CD4-positive, CD25-positive, alpha-beta regulatory T cell (primary cell): ENCODE data around the gene PRELID3B. TPM values are rescaled to one million over a fixed set of nuclear protein-coding genes. Genes with fewer than 3 reads are reported as not detected.

Source experiments
- ATAC-seq, 2 donors: fragments of 150-1000 bp; cut with Tn5 transposase; one replicate each; pipeline ENCODE4 v1.10.0; 2021; ENCODE audit warnings: low read depth in 2 of 2, moderate number of reproducible peaks in 2 of 2, moderate library complexity in 1 of 2
- DNase-seq, 3 donors: peaks; one replicate each; pipeline versions ENCODE4 v3.0.0 to v3.0.0-alpha.2; 2012 to 2022; ENCODE audit warnings: mixed read lengths in 1 of 3
- H3K27ac ChIP-seq: one replicate; pipeline ENCODE4 v1.7.0; 2013; ENCODE audit warnings: mild to moderate bottlenecking, low read length; ENCODE audit not compliant: insufficient read depth, poor library complexity, severe bottlenecking
- H3K27me3 ChIP-seq: one replicate; pipeline ENCODE4 v1.7.0; 2013; ENCODE audit warnings: low read length; ENCODE audit not compliant: control insufficient read depth, insufficient read depth
- H3K36me3 ChIP-seq: one replicate; pipeline ENCODE4 v1.7.0; 2013; ENCODE audit warnings: mild to moderate bottlenecking, low read length, moderate library complexity; ENCODE audit not compliant: control insufficient read depth, insufficient read depth
- H3K4me1 ChIP-seq: 2 replicates; pipeline ENCODE4 v1.7.0; 2013; ENCODE audit warnings: mild to moderate bottlenecking, low read length; ENCODE audit not compliant: insufficient read depth, control insufficient read depth, poor library complexity, severe bottlenecking
- H3K4me3 ChIP-seq: one replicate; pipeline ENCODE4 v1.7.0; 2013; ENCODE audit warnings: low read depth, mild to moderate bottlenecking, low read length, moderate library complexity
- H3K9me3 ChIP-seq, 2 experiments: 1 replicate in 1 of 2; 2 replicates in 1 of 2; pipeline ENCODE4 v1.7.0; 2013; ENCODE audit warnings: low read length in 2 of 2, mild to moderate bottlenecking in 1 of 2, moderate library complexity in 1 of 2; ENCODE audit not compliant: control insufficient read depth in 2 of 2
- H3K27ac Mint-ChIP-seq, 3 donors: one replicate each; pipeline ENCODE4 v1.8.0; 2020 to 2022; ENCODE audit warnings: mild to moderate bottlenecking in 3 of 3, mixed read lengths in 3 of 3, moderate library complexity in 2 of 3
- H3K27me3 Mint-ChIP-seq: one replicate; pipeline ENCODE4 v1.8.0; 2022; ENCODE audit warnings: mild to moderate bottlenecking, mixed read lengths
- H3K36me3 Mint-ChIP-seq: one replicate; pipeline ENCODE4 v1.8.0; 2020; ENCODE audit warnings: mixed read lengths
- H3K4me1 Mint-ChIP-seq, 4 donors: one replicate each; pipeline ENCODE4 v1.8.0; 2020 to 2022; ENCODE audit warnings: mixed read lengths in 4 of 4, mild to moderate bottlenecking in 1 of 4
- H3K4me3 Mint-ChIP-seq, 4 donors: one replicate each; pipeline ENCODE4 v1.8.0; 2020 to 2022; ENCODE audit warnings: mild to moderate bottlenecking in 4 of 4, mixed read lengths in 4 of 4, moderate library complexity in 3 of 4
- H3K9me3 Mint-ChIP-seq, 7 donors: one replicate each; pipeline ENCODE4 v1.8.0; 2020 to 2022; ENCODE audit warnings: mixed read lengths in 7 of 7, mild to moderate bottlenecking in 3 of 7, moderate library complexity in 2 of 7
- polyA plus RNA-seq, 4 donors: library from polyadenylated mRNA; unstranded; fragments of 300-500 nt; fragmentation: Illumina TruSeq; gene quantifications; one replicate each; pipeline ENCODE4 v1.2.3, GENCODE V29; 2021
- total RNA-seq: library from RNA; stranded (reverse); gene quantifications from one replicate; pipeline ENCODE4 v1.2.3, GENCODE V29; 2022

The PRELID3B gene
- total and polyA plus RNA-seq, 5 donors from 2014 or later, result 33.8 to 50.4 (median 41.3) TPM

DNA sequence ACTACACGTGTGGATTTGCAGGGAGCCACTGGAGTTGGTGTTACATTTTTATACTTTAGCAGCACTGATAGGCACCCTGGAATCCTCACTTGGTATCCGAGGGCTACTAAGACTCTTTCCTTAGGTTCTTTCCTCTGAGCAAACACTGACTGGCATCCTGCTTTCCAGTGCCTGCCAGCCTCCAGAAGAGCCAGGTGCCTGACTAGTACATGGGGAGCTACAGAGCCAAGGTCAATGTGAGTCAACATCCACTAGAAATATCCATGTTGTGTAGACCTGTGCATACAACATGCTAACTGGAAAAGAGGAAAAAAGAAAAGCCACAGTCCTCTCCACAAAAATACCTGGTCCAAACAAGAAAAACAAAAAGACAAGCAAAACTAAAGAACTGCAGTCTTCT, 17.5 kb downstream of the PRELID3B start:
- peaks cover 73% of the 10 kb centered on the region for H3K36me3 ChIP-seq

GRCh38 chr20:59024111-59024530, 18.5 kb downstream of the PRELID3B start:
- Mint-ChIP-seq H3K4me3 (no peak overlapping the region), H3K27me3 (no peaks in the 10 kb centered on the region), H3K4me1 (peaks cover 26 to 45% (median 38%) of the 10 kb centered on the region in 4 donors), H3K36me3 (peaks cover 45% of the 10 kb centered on the region), H3K27ac (peak overlapping the region in 2 of 3 donors; percentile 20 to 42), H3K9me3 (no peaks in the 10 kb centered on the region)
- peaks cover 25% of the 10 kb centered on the region for H3K4me1 ChIP-seq
- DNase-seq, result no peak
- no peaks in the 10 kb centered on the region for H3K27me3 ChIP-seq
- no peak overlapping the region for H3K4me3 ChIP-seq
- no peak for ATAC-seq
- no peak overlapping the region for H3K27ac ChIP-seq
- no peaks in the 10 kb centered on the region for H3K9me3 ChIP-seq
- H3K36me3 ChIP-seq, result peaks cover 64% of the 10 kb centered on the region

More for the DNA sequence above, 17.5 kb downstream of the PRELID3B start:
- H3K27ac ChIP-seq, result no peak overlapping the region
- peaks cover 35% of the 10 kb centered on the region for H3K4me1 ChIP-seq
- Mint-ChIP-seq H3K9me3 (no peaks in the 10 kb centered on the region), H3K36me3 (peaks cover 52% of the 10 kb centered on the region), H3K27ac (no peak overlapping the region), H3K4me1 (peaks cover 28 to 52% (median 47%) of the 10 kb centered on the region in 4 donors), H3K4me3 (no peak overlapping the region), H3K27me3 (no peaks in the 10 kb centered on the region)
- no peaks in the 10 kb centered on the region for H3K9me3 ChIP-seq
- no peak overlapping the region for H3K4me3 ChIP-seq
- no peaks in the 10 kb centered on the region for H3K27me3 ChIP-seq
- DNase-seq (no peak), ATAC-seq (no peak)

- peaks cover 45% of the 10 kb centered on the region for H3K36me3 Mint-ChIP-seq
- Histone ChIP-seq H3K4me3 (no peak overlapping the region), H3K4me1 (peaks cover 20% of the 10 kb centered on the region), H3K27ac (no peak overlapping the region), H3K9me3 (no peaks in the 10 kb centered on the region), H3K36me3 (peaks cover 59% of the 10 kb centered on the region), H3K27me3 (no peaks in the 10 kb centered on the region)
- ATAC-seq, result no peak
- H3K27me3 Mint-ChIP-seq, result no peaks in the 10 kb centered on the region
- H3K27ac Mint-ChIP-seq, result peak overlapping the region in 1 of 3 donors; percentile 20
- DNase-seq, result no peak
- peaks cover 21 to 40% (median 33%) of the 10 kb centered on the region in 4 donors for H3K4me1 Mint-ChIP-seq
- H3K4me3 Mint-ChIP-seq, result no peak overlapping the region
- H3K9me3 Mint-ChIP-seq, result no peaks in the 10 kb centered on the region
Observed at GRCh38 chr20:59023616-59024015, 19.0 kb downstream of the PRELID3B start.

GRCh38 chr20:59022754-59023153, 19.8 kb downstream of the PRELID3B start:
- Mint-ChIP-seq H3K27ac (peak overlapping the region in 1 of 3 donors; percentile 20), H3K4me1 (peaks cover 17 to 34% (median 27%) of the 10 kb centered on the region in 4 donors), H3K36me3 (peaks cover 42% of the 10 kb centered on the region), H3K4me3 (no peak overlapping the region), H3K9me3 (no peaks in the 10 kb centered on the region), H3K27me3 (no peaks in the 10 kb centered on the region)
- no peak overlapping the region for H3K4me3 ChIP-seq
- no peaks in the 10 kb centered on the region for H3K27me3 ChIP-seq
- H3K36me3 ChIP-seq, result peaks cover 50% of the 10 kb centered on the region
- no peaks in the 10 kb centered on the region for H3K9me3 ChIP-seq
- no peak overlapping the region for H3K27ac ChIP-seq
- H3K4me1 ChIP-seq, result peaks cover 12% of the 10 kb centered on the region
- DNase-seq (no peak), ATAC-seq (no peak)

DNA sequence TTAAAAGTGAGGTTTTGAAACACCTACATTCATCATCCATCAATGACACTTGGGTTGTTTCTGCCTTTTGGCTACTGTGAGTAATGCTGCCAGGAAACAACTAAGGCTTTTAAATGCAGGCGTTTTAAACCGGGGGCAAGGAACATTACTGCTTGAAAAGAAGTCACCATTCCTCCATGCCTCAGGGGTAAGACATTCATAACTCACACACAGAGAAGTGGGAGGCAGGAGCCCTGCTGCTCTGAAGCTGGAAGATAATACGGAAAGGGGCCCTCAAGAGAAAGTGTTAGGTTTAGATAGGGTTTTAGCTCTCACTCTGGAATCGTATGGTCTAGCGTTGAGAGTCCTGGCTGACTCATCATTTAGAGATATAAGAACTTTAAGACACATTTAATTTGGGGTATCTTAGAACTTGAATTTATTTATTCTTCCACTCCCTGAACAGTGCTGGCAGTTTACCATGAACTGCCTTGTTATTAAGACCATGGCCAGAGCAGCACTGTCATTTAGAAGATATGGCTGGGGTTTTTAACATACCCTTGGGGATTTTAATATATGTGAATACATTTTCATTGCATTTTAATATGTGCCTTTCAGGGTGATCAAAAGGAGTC, 21.5 kb downstream of the PRELID3B start:
- H3K27ac Mint-ChIP-seq, result no peak overlapping the region
- Histone ChIP-seq H3K4me3 (no peak overlapping the region), H3K27me3 (no peaks in the 10 kb centered on the region), H3K9me3 (no peaks in the 10 kb centered on the region), H3K4me1 (peaks cover 14% of the 10 kb centered on the region), H3K36me3 (peaks cover 33% of the 10 kb centered on the region), H3K27ac (no peak overlapping the region)
- H3K4me1 Mint-ChIP-seq, result peaks cover 2 to 32% (median 25%) of the 10 kb centered on the region in 4 donors
- no peak overlapping the region for H3K4me3 Mint-ChIP-seq
- no peaks in the 10 kb centered on the region for H3K27me3 Mint-ChIP-seq
- no peaks in the 10 kb centered on the region for H3K9me3 Mint-ChIP-seq
- H3K36me3 Mint-ChIP-seq, result peaks cover 29% of the 10 kb centered on the region
- ATAC-seq (no peak), DNase-seq (no peak)

DNA sequence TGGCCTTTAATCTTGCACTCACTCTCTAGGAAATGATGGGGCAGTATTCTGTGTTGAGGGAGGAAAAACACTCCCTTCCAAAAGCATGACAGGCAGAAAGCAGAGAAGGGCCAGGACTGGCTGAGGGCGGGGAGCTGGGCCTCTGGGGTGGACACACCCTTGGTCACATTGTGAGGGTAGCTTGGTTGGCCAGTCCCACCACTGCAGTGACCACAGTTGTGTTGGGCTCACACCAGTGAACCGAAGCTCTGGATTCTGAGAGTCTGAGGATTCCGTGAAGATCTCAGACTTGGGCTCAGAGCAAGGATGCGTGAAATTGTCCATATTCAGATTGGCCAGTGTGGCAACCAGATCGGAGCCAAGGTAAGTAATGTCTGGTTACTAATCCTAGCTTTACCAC, 23.4 kb downstream of the PRELID3B start, which contains the start of gene TUBB1:
TUBB1 (plus strand) TSS at position 213 of the 400 bp plus-strand sequence; CDS start at position 307, 94 bp downstream.
- Histone ChIP-seq H3K36me3 (peaks cover 15% of the 10 kb centered on the region), H3K4me3 (no peak within 1 kb of the TSS), H3K9me3 (no peaks in the 10 kb centered on the region), H3K27ac (no peak within 1 kb of the TSS), H3K4me1 (peaks cover 16% of the 10 kb centered on the region), H3K27me3 (no peaks in the 10 kb centered on the region)
- no peak for ATAC-seq
- peak within 1 kb of the TSS in 1 of 3 donors; percentile 85 for H3K27ac Mint-ChIP-seq
- H3K4me3 Mint-ChIP-seq, result no peak within 1 kb of the TSS
- peaks cover 2 to 30% (median 24%) of the 10 kb centered on the region in 4 donors for H3K4me1 Mint-ChIP-seq
- no peaks in the 10 kb centered on the region for H3K27me3 Mint-ChIP-seq
- DNase-seq, result no peak
- no peaks in the 10 kb centered on the region for H3K9me3 Mint-ChIP-seq
- H3K36me3 Mint-ChIP-seq, result peaks cover 18% of the 10 kb centered on the region

GRCh38 chr20:59018817-59019216, 23.8 kb downstream of the PRELID3B start:
- Histone ChIP-seq H3K27ac (no peak overlapping the region), H3K4me1 (peaks cover 20% of the 10 kb centered on the region), H3K27me3 (no peaks in the 10 kb centered on the region), H3K36me3 (peaks cover 11% of the 10 kb centered on the region), H3K9me3 (no peaks in the 10 kb centered on the region), H3K4me3 (no peak overlapping the region)
- peaks cover 6 to 34% (median 28%) of the 10 kb centered on the region in 4 donors for H3K4me1 Mint-ChIP-seq
- peaks cover 21% of the 10 kb centered on the region for H3K36me3 Mint-ChIP-seq
- no peaks in the 10 kb centered on the region for H3K9me3 Mint-ChIP-seq
- ATAC-seq, result no peak
- peak overlapping the region in 1 of 3 donors; percentile 85 for H3K27ac Mint-ChIP-seq
- H3K27me3 Mint-ChIP-seq, result no peaks in the 10 kb centered on the region
- no peak overlapping the region for H3K4me3 Mint-ChIP-seq
- no peak for DNase-seq
